Limb (tissue), 2 donors: ENCODE results near the gene TNF.
"Not testable (repeated sequence)": the region's sequence is repeated elsewhere in the genome, so short reads cannot be mapped to it uniquely, and the experiment has no call there.

ENCODE experiments used
- DNase-seq, 2 donors: peaks; one replicate each; pipeline ENCODE4 v3.0.0-alpha.2; 2016; ENCODE audit errors: extremely low spot score in 2 of 2

TNF gene

DNA sequence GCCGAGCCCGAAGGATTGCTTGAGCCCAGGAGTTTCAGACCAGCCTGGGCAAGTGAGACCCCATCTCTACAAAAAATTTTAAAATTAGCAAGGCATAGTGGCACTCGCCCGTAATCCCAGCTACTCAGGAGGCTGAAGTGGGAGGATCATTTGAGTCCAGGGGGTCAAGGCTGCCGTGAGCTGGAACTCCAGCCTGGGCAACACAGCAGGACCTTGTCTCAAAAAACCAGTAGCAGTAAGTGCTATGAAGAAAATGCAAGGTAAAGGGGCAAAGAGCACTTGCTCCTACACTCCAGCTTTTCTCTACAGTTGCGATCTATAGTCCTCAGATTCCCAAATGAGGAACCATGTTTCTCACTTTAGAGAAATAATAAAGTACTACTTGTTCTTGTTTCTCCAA is 31.7 kb upstream of the TNF start:
- DNase-seq, result no peak

- no peak for DNase-seq
Measured at GRCh38 chr6:31544676-31545075, 30.7 kb upstream of the TNF start.

DNA sequence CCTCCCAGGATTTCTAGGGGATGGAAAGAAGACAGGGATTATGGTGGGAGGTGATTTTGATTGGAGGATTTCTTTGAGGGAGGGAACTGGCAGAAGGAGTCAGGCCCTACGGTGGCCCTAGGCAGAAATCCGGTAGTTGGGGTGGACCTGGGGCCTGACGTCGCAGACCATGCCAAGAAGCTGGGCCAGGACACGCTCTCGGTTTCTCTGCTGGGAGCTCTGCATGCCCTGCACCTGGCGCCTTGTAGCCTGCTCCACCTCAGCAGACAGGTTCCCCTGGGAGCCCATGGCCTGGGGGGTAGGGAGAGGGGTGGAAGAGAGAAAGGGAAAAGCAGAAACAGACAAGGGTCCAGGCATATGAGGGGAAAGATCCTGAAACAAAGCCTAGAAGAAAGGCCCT is 30.1 kb upstream of the TNF start:
- DNase-seq, result no peak

GRCh38 chr6:31546339-31546957 is 28.9 kb upstream of the TNF start, which contains the start of gene ATP6V1G2:
Gene ATP6V1G2, minus strand, starts transcription at chr6:31546608. Its CDS starts 49 bp downstream, at chr6:31546559.
- peak; percentile 89 to 95 for DNase-seq

DNA sequence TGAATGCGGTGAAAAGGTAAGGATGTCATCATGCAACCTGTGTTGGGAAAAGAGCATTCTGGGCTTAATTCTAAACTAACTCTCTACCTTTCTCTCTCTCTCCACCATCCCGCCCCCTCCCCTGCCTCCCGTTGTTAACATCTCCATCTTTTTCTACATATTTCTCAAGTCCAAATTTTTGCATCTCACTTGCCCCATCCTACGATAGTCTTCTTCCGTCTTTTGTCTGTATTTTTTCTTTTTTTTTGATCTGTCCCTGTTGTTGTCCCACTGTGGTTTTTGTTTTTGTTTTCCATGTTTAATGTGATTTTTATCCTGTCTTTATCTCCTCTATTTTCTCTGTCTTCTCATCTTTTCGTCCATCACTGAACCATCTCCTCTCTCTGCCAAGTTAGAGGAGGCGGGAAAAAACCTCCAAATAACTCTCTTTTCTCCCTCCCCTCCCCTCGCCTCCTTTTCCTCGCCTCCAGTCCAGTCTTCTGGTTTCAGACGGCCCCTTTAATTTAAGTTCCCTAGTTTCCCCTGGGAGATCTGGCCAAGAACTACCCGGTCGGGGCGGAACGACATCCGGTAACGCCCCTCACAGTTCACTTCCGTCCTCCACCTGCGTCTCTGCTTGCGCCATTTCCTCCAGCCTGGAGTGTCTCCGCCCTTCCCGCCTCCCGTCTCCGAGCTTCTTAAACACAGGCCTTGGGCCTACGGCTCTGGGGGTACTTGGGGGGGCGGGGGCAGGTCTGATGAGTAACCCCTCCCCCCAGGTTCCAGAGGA is 28.2 kb upstream of the TNF start, which contains the start of gene NFKBIL1:
Gene NFKBIL1 (plus strand): TSS at position 651 of the 769 bp plus-strand sequence. CDS start 87 bp downstream, at position 738.
- peak; percentile 94 to 99 for DNase-seq

DNA sequence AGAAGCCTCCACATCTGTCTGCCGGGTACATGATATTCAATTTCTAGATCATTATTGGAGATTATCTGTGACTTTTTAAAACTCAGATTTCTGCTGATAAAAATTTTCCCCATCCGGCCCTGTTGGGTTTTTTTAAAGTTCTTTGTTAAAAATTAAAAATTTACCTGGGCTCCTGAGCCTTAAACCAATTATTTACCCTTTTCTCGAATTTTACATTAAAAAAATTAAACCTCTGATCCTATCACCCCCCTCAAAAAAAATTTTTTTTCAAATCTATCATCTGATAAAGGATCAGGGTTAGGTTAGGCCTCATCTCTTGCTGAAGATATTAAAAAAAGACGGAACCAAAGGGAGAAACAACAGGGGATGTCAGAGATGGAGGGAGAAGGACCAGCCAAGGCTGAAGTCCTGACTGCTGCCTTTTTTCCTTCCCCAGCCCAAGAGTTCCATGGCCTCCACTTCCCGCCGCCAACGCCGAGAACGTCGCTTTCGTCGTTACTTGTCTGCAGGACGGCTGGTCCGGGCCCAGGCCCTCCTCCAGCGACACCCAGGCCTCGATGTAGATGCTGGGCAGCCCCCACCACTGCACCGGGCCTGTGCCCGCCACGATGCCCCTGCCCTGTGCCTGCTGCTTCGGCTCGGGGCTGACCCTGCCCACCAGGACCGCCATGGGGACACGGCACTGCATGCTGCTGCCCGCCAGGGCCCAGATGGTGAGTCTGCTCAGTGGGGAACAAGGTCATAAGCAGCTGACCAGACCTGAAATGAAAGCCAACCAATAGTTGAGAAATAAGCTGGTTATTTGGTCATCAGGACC is 27.4 kb upstream of the TNF start:
- DNase-seq, result peak in 1 of 2 donors; percentile 39

DNA sequence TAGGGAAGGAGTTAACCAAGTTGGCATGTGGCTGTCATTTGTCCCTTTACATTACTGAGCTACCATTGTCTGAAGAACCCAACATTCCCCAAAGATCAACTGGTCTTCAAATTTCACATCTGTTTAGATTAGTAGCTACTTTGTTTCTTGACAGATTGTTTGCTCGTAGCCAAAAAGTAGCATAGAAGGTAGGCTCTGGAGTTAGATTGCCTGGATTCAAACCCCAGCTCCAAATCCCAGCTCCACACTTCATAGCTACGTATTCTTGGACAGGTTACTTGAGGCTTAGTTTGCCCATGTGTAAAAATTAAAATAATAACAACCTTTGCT is 26.9 kb upstream of the TNF start:
- DNase-seq, result no peak

DNA sequence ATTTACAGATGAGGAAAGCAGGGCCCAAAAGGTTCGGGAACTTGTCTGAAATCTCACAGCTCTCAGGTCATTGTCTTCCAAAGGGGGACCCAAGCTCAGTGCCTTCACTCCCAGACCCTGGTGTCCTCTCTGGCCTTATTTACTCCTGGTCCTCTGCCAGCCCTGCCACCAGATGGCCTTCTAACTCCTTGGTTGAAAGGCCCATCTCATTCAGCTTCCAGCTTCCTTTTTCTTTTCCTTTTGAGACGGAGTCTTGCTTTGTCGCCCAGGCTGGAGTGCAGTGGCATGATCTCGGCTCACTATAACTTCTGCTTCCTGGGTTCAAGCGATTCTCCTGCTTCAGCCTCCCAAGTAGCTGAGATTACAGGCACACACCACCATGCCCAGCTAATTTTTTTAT is 24.0 kb upstream of the TNF start:
- DNase-seq, result not testable (repeated sequence)

DNA sequence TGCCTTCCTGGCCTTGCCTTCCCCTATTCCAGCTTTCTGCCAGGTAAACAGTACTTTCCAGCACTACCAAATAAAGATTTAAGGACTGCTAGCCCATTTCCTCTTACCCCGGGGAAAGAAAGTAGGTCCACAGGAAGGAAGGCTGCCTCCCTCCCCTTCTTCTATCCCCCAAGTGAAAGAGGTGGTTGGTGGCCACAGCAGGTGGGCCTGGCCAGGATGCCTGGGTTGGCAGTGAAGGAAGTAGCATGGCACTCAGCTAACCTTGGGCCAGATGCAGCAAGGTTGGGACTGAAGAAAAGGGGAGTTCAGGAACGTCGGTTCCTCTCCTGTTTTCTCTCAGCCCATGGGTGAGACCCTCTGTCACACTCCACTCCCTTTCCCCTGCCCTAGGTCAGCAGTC is 19.1 kb upstream of the TNF start:
- DNase-seq, result no peak

- no peak for DNase-seq
Measured at GRCh38 chr6:31557443-31558317, 17.7 kb upstream of the TNF start.

GRCh38 chr6:31558318-31558625 is 17.1 kb upstream of the TNF start:
- DNase-seq, result no peak

DNA sequence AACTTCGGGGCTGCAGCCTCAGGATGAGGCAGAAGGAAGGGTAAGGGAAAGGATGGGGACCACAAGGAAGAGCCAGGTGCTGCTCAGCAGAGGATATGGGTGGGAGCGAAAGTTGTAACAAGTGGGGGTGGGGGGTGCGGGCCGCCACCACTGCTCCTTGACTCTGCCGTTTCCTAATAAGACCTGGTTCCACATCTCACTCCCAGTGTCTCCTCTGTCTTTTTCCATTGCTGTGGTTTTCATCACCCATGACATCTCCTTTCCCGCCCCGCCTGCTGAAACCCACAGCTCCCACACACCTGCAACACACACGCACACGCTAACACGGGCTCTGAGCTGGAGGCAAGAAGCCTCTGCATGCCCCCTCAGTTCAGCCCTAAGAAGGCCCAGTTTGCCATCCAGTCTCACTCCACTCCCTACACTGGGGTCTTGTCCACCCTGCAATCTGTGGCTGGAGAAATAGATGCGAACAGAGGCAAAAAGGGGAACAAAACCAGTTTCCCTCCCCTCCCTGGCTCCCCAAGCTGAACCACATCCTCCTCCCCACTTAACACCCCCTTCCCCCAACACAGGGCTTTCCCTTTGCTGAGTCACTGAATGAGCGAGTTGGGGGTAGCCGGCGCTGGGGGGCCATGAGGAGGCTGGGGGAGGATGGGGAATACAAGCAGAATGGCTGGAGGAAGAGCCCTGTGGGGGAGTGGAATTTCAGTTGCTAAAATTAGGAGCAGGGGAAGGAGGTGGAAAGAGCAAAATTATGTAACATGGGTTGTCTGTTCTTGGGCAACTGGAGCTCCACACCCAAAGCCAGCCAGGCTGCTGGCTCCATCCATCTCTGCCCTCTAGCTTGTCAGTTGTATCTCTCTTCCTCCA is 16.5 kb upstream of the TNF start:
- no peak for DNase-seq

DNA sequence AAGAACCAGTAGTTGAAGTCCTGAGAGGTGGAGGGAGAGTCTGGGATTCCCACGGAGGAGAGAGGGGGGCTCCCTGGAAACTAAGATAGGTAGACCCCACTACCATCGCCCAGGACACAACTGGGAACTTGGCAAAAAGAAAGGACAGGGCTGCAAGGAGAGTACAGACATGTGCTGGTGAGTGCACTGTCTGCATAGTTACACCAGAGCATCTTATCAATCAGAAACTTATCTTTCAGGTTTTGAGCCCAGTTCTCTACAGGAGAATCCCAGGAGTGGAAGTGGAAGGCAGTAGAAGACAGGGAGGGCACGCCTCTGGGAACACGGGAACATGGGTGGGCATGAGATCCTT is 15.8 kb upstream of the TNF start:
- DNase-seq, result no peak

DNA sequence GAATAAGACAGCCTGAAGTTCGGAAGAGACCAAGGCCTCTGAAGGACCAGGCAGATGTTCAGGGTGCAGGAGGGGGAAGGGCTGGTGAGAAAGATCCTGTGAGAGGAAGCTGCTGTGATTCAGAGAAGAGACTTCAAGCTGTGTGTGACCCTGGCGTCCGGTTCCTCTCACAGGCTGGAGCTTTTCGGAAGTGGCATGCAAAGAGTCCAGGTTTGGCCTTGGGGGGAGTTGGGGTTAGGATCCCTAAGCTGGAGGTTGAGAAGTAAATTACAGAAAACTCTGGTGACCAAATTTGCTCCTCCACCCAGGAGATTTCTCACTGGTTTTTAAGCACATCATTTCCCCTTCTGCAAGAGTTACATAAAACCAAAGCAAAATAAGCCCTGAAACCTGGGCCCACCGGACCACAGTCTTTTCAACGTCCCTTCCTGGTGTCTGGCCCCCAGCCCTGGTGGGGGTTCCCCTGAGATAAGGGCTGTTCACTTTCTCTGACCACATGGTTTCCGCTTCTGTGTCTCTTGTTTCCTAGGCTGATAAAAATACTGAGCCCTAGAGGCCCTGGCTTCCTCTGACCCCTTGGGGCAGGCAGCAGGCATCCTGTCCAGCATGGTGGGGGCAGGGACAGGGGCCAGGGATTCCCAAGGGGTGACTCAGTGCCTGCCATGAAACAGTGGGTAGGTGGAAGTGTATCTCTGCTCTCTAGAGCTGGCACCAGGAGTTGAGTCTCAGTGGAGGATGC is 15.2 kb upstream of the TNF start:
- no peak for DNase-seq

- DNase-seq, result no peak
Measured at GRCh38 chr6:31560697-31561058, 14.7 kb upstream of the TNF start.

GRCh38 chr6:31567531-31568370 is 7.6 kb upstream of the TNF start:
- DNase-seq, result no peak

- no peak for DNase-seq
Measured at GRCh38 chr6:31568537-31568961, 6.8 kb upstream of the TNF start.

GRCh38 chr6:31569861-31570536 is 5.4 kb upstream of the TNF start:
- no peak for DNase-seq
